Measurements from ENCODE around the gene KBTBD2.
"Not testable (repeated sequence)": the region's sequence is repeated elsewhere in the genome, so short reads cannot be mapped to it uniquely, and the experiment has no call there.

Gene KBTBD2

GRCh38 chr7:32892521-32893206 is 1.1 kb upstream of the KBTBD2 start:
- peak; percentile 64 to 68 for DNase-seq

DNA sequence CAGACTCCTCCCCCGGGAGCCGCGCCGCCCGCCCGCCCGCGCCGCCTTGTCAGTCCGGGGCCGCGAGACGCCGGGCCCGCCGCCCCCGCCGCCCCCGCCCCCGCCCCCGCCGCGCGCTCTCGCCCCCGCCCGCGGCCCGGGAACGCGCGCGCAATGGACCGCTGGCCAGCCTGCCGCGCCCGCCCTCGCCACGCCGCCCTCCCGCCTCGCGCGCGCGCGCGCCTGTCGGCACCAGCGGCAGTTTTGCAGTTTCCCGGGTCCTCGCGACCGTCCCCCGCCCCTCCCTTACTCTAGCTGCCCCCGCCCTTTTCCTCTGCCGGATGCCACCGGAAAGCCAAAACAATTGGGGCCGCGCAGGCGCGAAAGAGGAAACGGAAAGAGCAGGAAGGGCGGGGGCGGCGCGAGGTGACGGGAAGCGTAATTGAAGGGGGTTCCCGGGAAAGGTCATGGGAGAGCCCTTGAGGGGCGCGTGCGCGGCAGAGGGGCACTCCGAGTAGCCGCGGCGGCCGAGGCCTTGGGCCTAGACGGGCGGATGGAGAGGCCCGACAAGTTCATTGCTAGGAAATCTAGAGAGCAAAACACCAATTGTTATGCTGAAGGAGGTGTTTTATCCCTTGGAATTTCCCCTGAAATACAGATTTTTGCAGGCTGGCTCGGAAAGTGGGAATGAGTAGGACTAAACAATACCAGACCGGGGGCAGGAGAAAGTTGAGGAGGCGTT is 400 bp upstream of the KBTBD2 start:
- peak; percentile 99 to 100 for DNase-seq

GRCh38 chr7:32890793-32891042 is 842 bp downstream of the KBTBD2 start:
- DNase-seq, result no peak

GRCh38 chr7:32890010-32890792 is 1.4 kb downstream of the KBTBD2 start:
- peak; percentile 25 to 40 for DNase-seq

- no peak for DNase-seq
Measured at GRCh38 chr7:32888505-32888904, 3.1 kb downstream of the KBTBD2 start.

DNA sequence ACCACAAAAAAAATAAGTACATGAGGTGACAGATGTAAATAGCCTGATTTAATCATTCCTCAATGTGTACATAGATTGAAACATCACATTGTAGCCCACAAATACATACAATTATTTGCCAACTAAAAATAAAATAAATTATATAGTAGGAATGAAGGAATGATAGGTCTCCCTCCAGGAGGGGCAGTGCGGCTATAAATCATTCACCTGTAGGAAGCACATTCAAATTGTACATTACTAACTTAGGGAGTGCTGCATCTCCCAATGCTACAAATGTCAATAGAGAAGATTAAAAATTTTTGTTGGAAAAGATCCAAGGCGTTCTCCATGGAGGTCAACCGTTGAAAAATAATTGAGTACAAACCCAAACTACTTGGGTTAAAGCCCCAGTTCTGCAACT is 4.2 kb downstream of the KBTBD2 start:
- peak in 1 of 2 experiments; percentile 8 for DNase-seq

- no peak for DNase-seq
Measured at GRCh38 chr7:32881074-32881982, 10.2 kb downstream of the KBTBD2 start.

GRCh38 chr7:32879460-32879859 is 12.1 kb downstream of the KBTBD2 start:
- DNase-seq, result peak; percentile 28 to 46

- not testable (repeated sequence) for DNase-seq
Measured at GRCh38 chr7:32878023-32878422, 13.5 kb downstream of the KBTBD2 start.

GRCh38 chr7:32872421-32872820 is 19.1 kb downstream of the KBTBD2 start:
- DNase-seq, result no peak

- no peak for DNase-seq
Measured at GRCh38 chr7:32871624-32872371, 19.8 kb downstream of the KBTBD2 start.

- no peak for DNase-seq
Measured at GRCh38 chr7:32870298-32870697, 21.3 kb downstream of the KBTBD2 start.

- DNase-seq, result no peak
Measured at GRCh38 chr7:32869716-32870115, 21.8 kb downstream of the KBTBD2 start.

DNA sequence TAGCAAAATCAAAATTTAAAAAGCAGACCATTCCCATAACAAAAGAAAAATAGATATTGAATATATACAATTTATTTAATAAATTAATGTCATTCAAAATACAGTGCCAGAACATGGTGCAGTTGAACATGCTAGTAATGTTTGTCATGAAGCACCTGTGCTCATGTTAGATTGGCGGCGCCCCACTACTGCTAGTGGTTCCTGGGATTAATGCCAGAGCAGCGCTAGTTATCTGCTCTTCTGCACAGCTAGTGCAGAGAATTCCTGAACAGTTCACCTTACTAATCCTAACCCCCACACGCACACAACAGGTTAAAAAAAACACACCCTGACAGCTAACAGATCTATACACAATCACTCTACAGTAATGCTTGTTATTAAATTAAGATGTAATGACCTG is 23.4 kb downstream of the KBTBD2 start:
- DNase-seq, result no peak

- DNase-seq, result no peak
Measured at GRCh38 chr7:32865448-32866030, 26.0 kb downstream of the KBTBD2 start.

GRCh38 chr7:32863872-32864271 is 27.7 kb downstream of the KBTBD2 start:
- DNase-seq, result not testable (repeated sequence)

GRCh38 chr7:32860090-32860489 is 31.5 kb downstream of the KBTBD2 start:
- DNase-seq, result no peak

GRCh38 chr7:32858648-32859047 is 32.9 kb downstream of the KBTBD2 start:
- no peak for DNase-seq

GRCh38 chr7:32857063-32857462 is 34.5 kb downstream of the KBTBD2 start:
- not testable (repeated sequence) for DNase-seq

- not testable (repeated sequence) for DNase-seq
Measured at GRCh38 chr7:32855837-32856775, 35.5 kb downstream of the KBTBD2 start.

- DNase-seq, result not testable (repeated sequence)
Measured at GRCh38 chr7:32850654-32851053, 40.9 kb downstream of the KBTBD2 start.

Measured in SHP77 (cell line).